Measurements from ENCODE around the gene PTPRN2. TPM values are rescaled to one million over a fixed set of nuclear protein-coding genes. Genes with fewer than 3 reads are reported as not detected.

Gene PTPRN2
- total RNA-seq, 2 experiments from 2014 or later = 0.70 TPM; not detected in 1

DNA sequence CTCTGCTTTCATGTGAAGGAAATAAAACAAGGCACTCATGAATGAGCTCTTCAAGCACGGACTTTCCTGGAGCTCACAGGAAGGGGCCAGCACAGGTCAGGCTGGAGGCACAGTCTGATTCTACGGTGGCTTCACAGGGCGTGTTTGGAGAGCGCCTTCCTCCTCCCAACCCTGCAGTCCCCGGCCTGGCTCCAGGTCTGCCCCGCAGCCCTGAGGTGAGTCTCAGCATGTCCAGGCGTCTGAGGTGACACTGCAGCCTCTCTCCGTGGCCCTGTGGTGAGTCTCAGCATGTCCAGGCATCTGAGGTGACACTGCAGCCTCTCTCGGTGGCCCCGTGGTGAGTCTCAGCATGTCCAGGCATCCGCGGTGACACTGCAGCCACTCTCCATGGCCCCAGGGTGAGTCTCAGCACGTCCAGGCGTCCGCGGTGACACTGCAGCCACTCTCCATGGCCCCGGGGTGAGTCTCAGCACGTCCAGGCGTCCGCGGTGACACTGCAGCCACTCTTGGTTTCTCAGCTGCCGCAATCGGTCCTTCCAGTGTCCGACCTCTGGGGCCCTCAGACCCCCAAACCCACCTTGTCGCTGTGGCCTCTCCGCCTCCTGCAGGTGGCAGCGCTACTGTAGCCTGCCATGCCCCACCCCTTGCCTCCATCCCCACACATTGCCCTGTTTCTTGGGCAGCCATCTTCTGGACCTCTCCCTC, 869.2 kb downstream of the PTPRN2 start:
- no peak overlapping the region for H3K4me2 ChIP-seq (ENCODE audit: low read length)
- no peaks in the 10 kb centered on the region for H3K9me2 ChIP-seq (ENCODE audit: insufficient read depth, low read length)
- H2AFZ ChIP-seq (ENCODE audit: low read length) = no peak overlapping the region
- BruUV-seq (replicated peaks) = no TSS peak
- H3K36me3 ChIP-seq (ENCODE audit: insufficient read depth, low read length) = no peaks in the 10 kb centered on the region
- H3K79me2 ChIP-seq (ENCODE audit: insufficient read depth, low read depth, low read length) = no peaks in the 10 kb centered on the region
- TF ChIP-seq EZH2phosphoT487 (IDR thresholded peaks at IDR 0.05; ENCODE audit: borderline replicate concordance, low read depth, low read length) = no peak
- TF ChIP-seq, protein P1, sequence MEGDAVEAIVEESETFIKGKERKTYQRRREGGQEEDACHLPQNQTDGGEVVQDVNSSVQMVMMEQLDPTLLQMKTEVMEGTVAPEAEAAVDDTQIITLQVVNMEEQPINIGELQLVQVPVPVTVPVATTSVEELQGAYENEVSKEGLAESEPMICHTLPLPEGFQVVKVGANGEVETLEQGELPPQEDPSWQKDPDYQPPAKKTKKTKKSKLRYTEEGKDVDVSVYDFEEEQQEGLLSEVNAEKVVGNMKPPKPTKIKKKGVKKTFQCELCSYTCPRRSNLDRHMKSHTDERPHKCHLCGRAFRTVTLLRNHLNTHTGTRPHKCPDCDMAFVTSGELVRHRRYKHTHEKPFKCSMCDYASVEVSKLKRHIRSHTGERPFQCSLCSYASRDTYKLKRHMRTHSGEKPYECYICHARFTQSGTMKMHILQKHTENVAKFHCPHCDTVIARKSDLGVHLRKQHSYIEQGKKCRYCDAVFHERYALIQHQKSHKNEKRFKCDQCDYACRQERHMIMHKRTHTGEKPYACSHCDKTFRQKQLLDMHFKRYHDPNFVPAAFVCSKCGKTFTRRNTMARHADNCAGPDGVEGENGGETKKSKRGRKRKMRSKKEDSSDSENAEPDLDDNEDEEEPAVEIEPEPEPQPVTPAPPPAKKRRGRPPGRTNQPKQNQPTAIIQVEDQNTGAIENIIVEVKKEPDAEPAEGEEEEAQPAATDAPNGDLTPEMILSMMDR (conservative IDR thresholded peaks at IDR 0.05; ENCODE audit: low read length) = no peak
- ChIA-PET POLR2A (no interaction called here), CTCF (ENCODE audit: unreplicated experiment) (no interaction called here)
- no peak for DNase-seq (ENCODE audit: low spot score)
- no peak overlapping the region for H3K27ac ChIP-seq (ENCODE audit: low read depth, low read length, poor library complexity, severe bottlenecking)
- intact Hi-C loops (cut with micrococcal nuclease; ENCODE audit: unreplicated experiment) = no loop called here
- H3K9me3 ChIP-seq (ENCODE audit: low read length) = no peaks in the 10 kb centered on the region
- H4K20me1 ChIP-seq (ENCODE audit: insufficient read depth, low read length) = no peaks in the 10 kb centered on the region
- no peak overlapping the region for H3K4me3 ChIP-seq (ENCODE audit: low read depth, low read length, poor library complexity, severe bottlenecking)
- H3K4me1 ChIP-seq (ENCODE audit: insufficient read depth, low read length, poor library complexity, severe bottlenecking) = no peaks in the 10 kb centered on the region

- no peaks in the 10 kb centered on the region for H4K20me1 ChIP-seq (ENCODE audit: insufficient read depth, low read length)
- no peak overlapping the region for H3K4me2 ChIP-seq (ENCODE audit: low read length)
- H3K9me3 ChIP-seq (ENCODE audit: low read length) = no peaks in the 10 kb centered on the region
- intact Hi-C loops (cut with micrococcal nuclease; ENCODE audit: unreplicated experiment) = no loop called here
- BruUV-seq (replicated peaks) = no TSS peak
- CTCF ChIA-PET (ENCODE audit: unreplicated experiment) = no interaction called here
- no peak overlapping the region for H3K27ac ChIP-seq (ENCODE audit: low read depth, low read length, poor library complexity, severe bottlenecking)
- H3K4me3 ChIP-seq (ENCODE audit: low read depth, low read length, poor library complexity, severe bottlenecking) = no peak overlapping the region
- H3K4me1 ChIP-seq (ENCODE audit: insufficient read depth, low read length, poor library complexity, severe bottlenecking) = no peaks in the 10 kb centered on the region
- no peak for DNase-seq (ENCODE audit: low spot score)
- H3K9me2 ChIP-seq (ENCODE audit: insufficient read depth, low read length) = no peaks in the 10 kb centered on the region
- POLR2A ChIA-PET = no interaction called here
- H3K79me2 ChIP-seq (ENCODE audit: insufficient read depth, low read depth, low read length) = no peaks in the 10 kb centered on the region
- no peak overlapping the region for H2AFZ ChIP-seq (ENCODE audit: low read length)
- TF ChIP-seq, protein P1 (conservative IDR thresholded peaks at IDR 0.05; ENCODE audit: low read length) = no peak
- H3K36me3 ChIP-seq (ENCODE audit: insufficient read depth, low read length) = no peaks in the 10 kb centered on the region
Observed at GRCh38 chr7:157717211-157718174, 870.1 kb downstream of the PTPRN2 start.

DNA sequence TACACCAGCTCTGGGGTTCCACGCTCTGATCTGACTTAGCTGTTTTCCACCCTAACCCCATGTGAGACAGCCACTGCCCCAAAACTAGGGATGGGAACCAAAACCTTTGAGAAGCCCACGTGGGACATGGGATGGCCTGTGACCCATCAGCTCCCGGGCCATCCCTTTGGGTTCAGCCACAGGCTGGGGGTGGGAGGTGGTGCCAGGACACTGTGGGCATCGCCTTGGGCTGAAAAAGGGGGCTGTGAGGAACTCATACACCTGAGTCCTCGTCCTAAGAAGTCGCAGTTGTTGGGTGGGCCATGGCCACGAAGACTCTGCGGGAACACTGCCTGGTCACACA, 871.7 kb downstream of the PTPRN2 start:
- Histone ChIP-seq H3K9me3 (ENCODE audit: low read length) (no peaks in the 10 kb centered on the region), H4K20me1 (ENCODE audit: insufficient read depth, low read length) (no peaks in the 10 kb centered on the region), H3K36me3 (ENCODE audit: insufficient read depth, low read length) (no peaks in the 10 kb centered on the region), H2AFZ (ENCODE audit: low read length) (no peak overlapping the region), H3K27ac (ENCODE audit: low read depth, low read length, poor library complexity, severe bottlenecking) (no peak overlapping the region), H3K4me2 (ENCODE audit: low read length) (no peak overlapping the region), H3K4me3 (ENCODE audit: low read depth, low read length, poor library complexity, severe bottlenecking) (no peak overlapping the region), H3K79me2 (ENCODE audit: insufficient read depth, low read depth, low read length) (no peaks in the 10 kb centered on the region), H3K9me2 (ENCODE audit: insufficient read depth, low read length) (no peaks in the 10 kb centered on the region), H3K4me1 (ENCODE audit: insufficient read depth, low read length, poor library complexity, severe bottlenecking) (no peaks in the 10 kb centered on the region)
- ChIA-PET CTCF (ENCODE audit: unreplicated experiment) (no interaction called here), POLR2A (no interaction called here)
- DNase-seq (ENCODE audit: low spot score) = no peak
- no TSS peak for BruUV-seq (replicated peaks)
- TF ChIP-seq, protein P1 (conservative IDR thresholded peaks at IDR 0.05; ENCODE audit: low read length) = no peak
- no peak for TF ChIP-seq EZH2phosphoT487 (IDR thresholded peaks at IDR 0.05; ENCODE audit: borderline replicate concordance, low read depth, low read length)
- intact Hi-C loops (cut with micrococcal nuclease; ENCODE audit: unreplicated experiment) = no loop called here

All from OCI-LY7 (cell line).